A673 (cell line): ENCODE data around the gene ABCD3.

Experiments
- CTCF ChIP-seq: fragments of 300-800, 200-600 bp; sonication (generic); conservative IDR thresholded peaks from 2 replicates; pipeline ENCODE4 v1.5.1; 2017; ENCODE audit warnings: low read depth, mild to moderate bottlenecking, antibody characterized with exemption, low read length, moderate library complexity, mixed read lengths
- EZH2 ChIP-seq: fragments of 200-600 bp; sonication (generic); IDR thresholded peaks from 2 replicates; pipeline ENCODE4 v1.6.1; 2017; ENCODE audit warnings: borderline replicate concordance, low read depth, mild to moderate bottlenecking, mixed read lengths, antibody characterized with exemption, low read length; ENCODE audit not compliant: poor library complexity, severe bottlenecking

GRCh38 chr1:94395748-94396309 is 22.4 kb upstream of the ABCD3 start:
- TF ChIP-seq CTCF (no peak), EZH2 (no peak)
